HG02571 (cell line): ENCODE data around the gene PRCP.
"Not testable (repeated sequence)": the region's sequence is repeated elsewhere in the genome, so short reads cannot be mapped to it uniquely, and the experiment has no call there.

ENCODE experiments used
- ATAC-seq: cut with Tn5 transposase; IDR thresholded peaks from one replicate; pipeline ENCODE4 v1.9.1; 2021; ENCODE audit warnings: mild to moderate bottlenecking, moderate library complexity; ENCODE audit not compliant: unreplicated experiment

The PRCP gene

GRCh38 chr11:82900277-82901164 is at the start of gene PRCP:
PRCP (minus strand) TSS chr11:82900430; CDS start chr11:82900402, 28 bp downstream.
- ATAC-seq, result peak; percentile 86

- no peak for ATAC-seq
These were observed 49.1 kb upstream of the PRCP start for GRCh38 chr11:82949352-82949751.

- no peak for ATAC-seq
These were observed 45.5 kb upstream of the PRCP start for GRCh38 chr11:82945682-82946081.

GRCh38 chr11:82945041-82945440 is 44.8 kb upstream of the PRCP start:
- not testable (repeated sequence) for ATAC-seq

- ATAC-seq, result no peak
These were observed 44.0 kb upstream of the PRCP start for GRCh38 chr11:82944198-82944597.

- not testable (repeated sequence) for ATAC-seq
These were observed 43.2 kb upstream of the PRCP start for GRCh38 chr11:82943430-82943829.

- no peak for ATAC-seq
These were observed 42.1 kb upstream of the PRCP start for GRCh38 chr11:82942376-82942775.

GRCh38 chr11:82939456-82939855 is 39.2 kb upstream of the PRCP start:
- ATAC-seq, result no peak

- ATAC-seq, result no peak
These were observed 37.3 kb upstream of the PRCP start for GRCh38 chr11:82937554-82937953.

- ATAC-seq, result no peak
These were observed 36.0 kb upstream of the PRCP start for GRCh38 chr11:82936261-82936660.

- ATAC-seq, result no peak
These were observed 32.3 kb upstream of the PRCP start for GRCh38 chr11:82932564-82932963.

- no peak for ATAC-seq
These were observed 30.5 kb upstream of the PRCP start for GRCh38 chr11:82930734-82931133.

- no peak for ATAC-seq
These were observed 30.0 kb upstream of the PRCP start for GRCh38 chr11:82930229-82930628.

- ATAC-seq, result no peak
These were observed 28.9 kb upstream of the PRCP start for GRCh38 chr11:82929121-82929520.

- peak; percentile 57 for ATAC-seq
These were observed 27.1 kb upstream of the PRCP start for GRCh38 chr11:82927264-82927880.

GRCh38 chr11:82924522-82925224 is 24.4 kb upstream of the PRCP start:
- ATAC-seq, result no peak

- ATAC-seq, result not testable (repeated sequence)
These were observed 22.4 kb upstream of the PRCP start for GRCh38 chr11:82922396-82923173.

- ATAC-seq, result not testable (repeated sequence)
These were observed 20.0 kb upstream of the PRCP start for GRCh38 chr11:82920227-82920626.

- not testable (repeated sequence) for ATAC-seq
These were observed 19.6 kb upstream of the PRCP start for GRCh38 chr11:82919786-82920185.

- ATAC-seq, result no peak
These were observed 8.9 kb upstream of the PRCP start for GRCh38 chr11:82909015-82909640.
